GM08714 (cell line): ENCODE data around the gene TAOK1.

Experiments used
- H3K4me3 ChIP-seq: fragments of 200-500 bp; sonication (Bioruptor generic); 2 replicates; pipeline ENCODE4 v1.5.1; 2014; ENCODE audit warnings: mild to moderate bottlenecking, low read length, inconsistent platforms
- ZNF274 ChIP-seq: IDR thresholded peaks from 2 replicates; pipeline ENCODE4 v1.6.1; 2012; ENCODE audit warnings: mild to moderate bottlenecking, low read depth, low read length

TAOK1 gene

GRCh38 chr17:29571883-29572681 lies 181.9 kb downstream of the TAOK1 start:
- TF ChIP-seq ZNF274 = no peak
- no peak overlapping the region for H3K4me3 ChIP-seq

- TF ChIP-seq ZNF274 = no peak
- H3K4me3 ChIP-seq = no peak overlapping the region
These were observed 182.8 kb downstream of the TAOK1 start for GRCh38 chr17:29572691-29573557.

- TF ChIP-seq ZNF274 = no peak
These were observed 183.4 kb downstream of the TAOK1 start for GRCh38 chr17:29573558-29573869.

GRCh38 chr17:29573871-29574731 lies 183.9 kb downstream of the TAOK1 start:
- no peak for TF ChIP-seq ZNF274
- no peak overlapping the region for H3K4me3 ChIP-seq

More at GRCh38 chr17:29573558-29573869, 183.4 kb downstream of the TAOK1 start:
- H3K4me3 ChIP-seq = no peak overlapping the region

- no peak for TF ChIP-seq ZNF274
- H3K4me3 ChIP-seq = no peak overlapping the region
These were observed 184.8 kb downstream of the TAOK1 start for GRCh38 chr17:29574732-29575510.

- no peak overlapping the region for H3K4me3 ChIP-seq
- TF ChIP-seq ZNF274 = no peak
These were observed 185.5 kb downstream of the TAOK1 start for GRCh38 chr17:29575511-29576213.

GRCh38 chr17:29576214-29577000 lies 186.2 kb downstream of the TAOK1 start:
- TF ChIP-seq ZNF274 = no peak
- H3K4me3 ChIP-seq = no peak overlapping the region

- H3K4me3 ChIP-seq = no peak overlapping the region
- TF ChIP-seq ZNF274 = no peak
These were observed 186.8 kb downstream of the TAOK1 start for GRCh38 chr17:29577001-29577370.

GRCh38 chr17:29577385-29578211 lies 187.4 kb downstream of the TAOK1 start:
- no peak for TF ChIP-seq ZNF274

GRCh38 chr17:29578626-29579485 lies 188.7 kb downstream of the TAOK1 start:
- no peak for TF ChIP-seq ZNF274
- no peak overlapping the region for H3K4me3 ChIP-seq

More at GRCh38 chr17:29577385-29578211, 187.4 kb downstream of the TAOK1 start:
- no peak overlapping the region for H3K4me3 ChIP-seq
